WTC11 (cell line): ENCODE measurements around the gene AIF1. TPM values are rescaled to one million over a fixed set of nuclear protein-coding genes. Genes with fewer than 3 reads are reported as not detected.

Experiments
- ATAC-seq: fragments of 200-7000 bp; cut with Tn5 transposase; 2 replicates; pipeline ENCODE4 v1.10.0; 2021; ENCODE audit warnings: mild to moderate bottlenecking, moderate library complexity
- CTCF ChIA-PET: fragments of 300-600 bp; sonication (Branson Sonifier 250); formaldehyde crosslinking; loops from one replicate; lab custom pipeline; 2021; ENCODE audit warnings: antibody characterized with exemption; lab: Charles Lee
- POLR2A ChIA-PET: fragments of 350-600 bp; sonication (Branson Sonifier 250); formaldehyde crosslinking; loops from one replicate; lab custom pipeline; 2021; ENCODE audit warnings: antibody characterized with exemption; lab: Charles Lee
- DNase-seq: peaks from one replicate; pipeline ENCODE4 v3.0.0; 2021; ENCODE audit warnings: low spot score
- H3K27ac Mint-ChIP-seq: 2 replicates; pipeline ENCODE4 v1.8.0; 2021; ENCODE audit warnings: mixed read lengths
- H3K27me3 Mint-ChIP-seq: 2 replicates; pipeline ENCODE4 v1.8.0; 2021; ENCODE audit warnings: low read depth, mild to moderate bottlenecking, moderate library complexity, mixed read lengths
- H3K36me3 Mint-ChIP-seq: 2 replicates; pipeline ENCODE4 v1.8.0; 2021; ENCODE audit warnings: mixed read lengths
- H3K4me1 Mint-ChIP-seq: 2 replicates; pipeline ENCODE4 v1.8.0; 2022; ENCODE audit warnings: mixed read lengths
- H3K4me3 Mint-ChIP-seq: 2 replicates; pipeline ENCODE4 v1.8.0; 2021; ENCODE audit warnings: mild to moderate bottlenecking, moderate library complexity, mixed read lengths
- H3K9me3 Mint-ChIP-seq: 2 replicates; pipeline ENCODE4 v1.8.0; 2021; ENCODE audit warnings: mixed read lengths
- ATF3 ChIP-seq: sonication (generic); formaldehyde crosslinking; conservative IDR thresholded peaks from 2 replicates; pipeline ENCODE4 v1.8.1; 2022; ENCODE audit warnings: mild to moderate bottlenecking, missing genetic modification reagents
- CBFB ChIP-seq: sonication (generic); formaldehyde crosslinking; IDR thresholded peaks from 2 replicates; pipeline ENCODE4 v1.8.1; 2022; ENCODE audit warnings: mild to moderate bottlenecking, low read depth, missing genetic modification reagents
- CTCF ChIP-seq: fragments of 200-600 bp; IDR thresholded peaks from 2 replicates; pipeline ENCODE4 v1.8.0; 2022; ENCODE audit warnings: antibody characterized with exemption
- EMX1 ChIP-seq: fragments of 250-450 bp; sonication (Bioruptor Pico); IDR thresholded peaks from 2 replicates; pipeline ENCODE4 v1.8.0; 2021; ENCODE audit warnings: mild to moderate bottlenecking
- ETV6 ChIP-seq: sonication (generic); formaldehyde crosslinking; IDR thresholded peaks from 2 replicates; pipeline ENCODE4 v1.8.1; 2022; ENCODE audit warnings: mild to moderate bottlenecking, missing genetic modification reagents
- GABPB1 ChIP-seq: sonication (generic); formaldehyde crosslinking; IDR thresholded peaks from 2 replicates; pipeline ENCODE4 v1.8.1; 2023; ENCODE audit warnings: mild to moderate bottlenecking, missing genetic modification reagents
- GTF2I ChIP-seq: fragments of 250-450 bp; sonication (Bioruptor Pico); conservative IDR thresholded peaks from 2 replicates; pipeline ENCODE4 v1.4.0; 2021; ENCODE audit warnings: mild to moderate bottlenecking
- HMGXB4 ChIP-seq: sonication (generic); formaldehyde crosslinking; IDR thresholded peaks from 2 replicates; pipeline ENCODE4 v1.8.1; 2023; ENCODE audit warnings: mild to moderate bottlenecking, moderate library complexity, missing genetic modification reagents
- NR2C2 ChIP-seq: sonication (generic); formaldehyde crosslinking; IDR thresholded peaks from 2 replicates; pipeline ENCODE4 v1.8.0; 2022; ENCODE audit warnings: mild to moderate bottlenecking, missing genetic modification reagents
- OVOL2 ChIP-seq: fragments of 250-450 bp; sonication (Bioruptor Pico); IDR thresholded peaks from 2 replicates; pipeline ENCODE4 v1.9.0; 2021; ENCODE audit warnings: mild to moderate bottlenecking, borderline replicate concordance
- TP53 ChIP-seq: sonication (generic); formaldehyde crosslinking; IDR thresholded peaks from 2 replicates; pipeline ENCODE4 v1.8.1; 2023; ENCODE audit warnings: mild to moderate bottlenecking, missing genetic modification reagents
- ZMAT4 ChIP-seq: fragments of 250-450 bp; sonication (Bioruptor Pico); IDR thresholded peaks from 2 replicates; pipeline ENCODE4 v1.9.0; 2021; ENCODE audit warnings: mild to moderate bottlenecking
- ZNF121 ChIP-seq: sonication (generic); formaldehyde crosslinking; IDR thresholded peaks from 2 replicates; pipeline ENCODE4 v1.8.0; 2023; ENCODE audit warnings: missing genetic modification reagents
- ZNF138 ChIP-seq: sonication (generic); formaldehyde crosslinking; conservative IDR thresholded peaks from 2 replicates; pipeline ENCODE4 v1.8.1; 2022; ENCODE audit warnings: mild to moderate bottlenecking, moderate library complexity, missing genetic modification reagents
- ZNF232 ChIP-seq: sonication (generic); formaldehyde crosslinking; IDR thresholded peaks from 2 replicates; pipeline ENCODE4 v1.8.0; 2022; ENCODE audit warnings: mild to moderate bottlenecking, missing genetic modification reagents
- ZNF263 ChIP-seq: sonication (generic); formaldehyde crosslinking; IDR thresholded peaks from 2 replicates; pipeline ENCODE4 v1.8.1; 2022; ENCODE audit warnings: low read depth, mild to moderate bottlenecking, moderate library complexity, missing genetic modification reagents
- ZNF281 ChIP-seq: sonication (generic); formaldehyde crosslinking; IDR thresholded peaks from 2 replicates; pipeline ENCODE4 v1.8.0; 2023; ENCODE audit warnings: mild to moderate bottlenecking, missing genetic modification reagents
- ZNF396 ChIP-seq: fragments of 250-450 bp; sonication (Bioruptor Pico); IDR thresholded peaks from 2 replicates; pipeline ENCODE4 v1.8.0; 2021; ENCODE audit warnings: mild to moderate bottlenecking, moderate library complexity, borderline replicate concordance
- ZNF416 ChIP-seq: fragments of 250-450 bp; sonication (Bioruptor Pico); IDR thresholded peaks from 2 replicates; pipeline ENCODE4 v1.9.0; 2021; ENCODE audit warnings: mild to moderate bottlenecking, inconsistent platforms
- total RNA-seq: library from RNA; stranded (reverse); gene quantifications from 3 replicates; pipeline ENCODE4 v1.2.3, GENCODE V29; 2021
- TF ChIP-seq, protein P1 (sequence below): fragments of 250-450 bp; sonication (Bioruptor Pico); conservative IDR thresholded peaks from 2 replicates; pipeline ENCODE4 v1.9.0; 2021; ENCODE audit warnings: mild to moderate bottlenecking
- TF ChIP-seq, protein P2 (sequence below): sonication (generic); formaldehyde crosslinking; IDR thresholded peaks from 2 replicates; pipeline ENCODE4 v1.8.1; 2023; ENCODE audit warnings: mild to moderate bottlenecking, missing genetic modification reagents, borderline replicate concordance

AIF1 gene
- total RNA-seq, 1 experiment from 2014 or later = 5.4 TPM

DNA sequence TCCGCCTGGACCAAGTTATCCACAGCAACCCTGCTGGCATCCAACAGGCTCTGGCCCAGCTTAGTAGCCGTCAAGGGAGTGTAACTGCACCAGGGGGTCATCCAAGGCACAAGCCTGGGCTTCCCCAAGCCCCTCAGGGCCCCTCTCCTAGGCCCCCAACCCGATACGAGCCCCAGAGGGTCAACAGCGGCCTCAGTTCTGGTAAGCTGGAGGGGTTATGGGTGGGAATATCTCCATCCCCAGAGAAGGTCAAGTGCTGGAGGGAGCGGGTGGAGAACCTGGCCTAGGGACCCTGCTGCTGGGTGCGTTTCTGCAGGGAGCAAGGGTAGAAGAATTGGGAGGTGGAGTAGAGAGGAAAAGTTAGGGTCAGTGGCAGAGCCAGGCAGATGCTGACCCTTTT lies 18.4 kb downstream of the AIF1 start:
- H3K9me3 Mint-ChIP-seq = no peaks in the 10 kb centered on the region
- DNase-seq (no peak), ATAC-seq (no peak)
- no peaks in the 10 kb centered on the region; the same call in 1 of the 2 replicates for H3K27me3 Mint-ChIP-seq
- POLR2A ChIA-PET = interaction anchor here (0.6 kb wide), 1 partner anchor 18 kb away, joined by 4 read pairs; no protein-coding TSS in a partner anchor
- peaks cover 86% of the 10 kb centered on the region for H3K36me3 Mint-ChIP-seq
- no peak overlapping the region for H3K4me3 Mint-ChIP-seq
- no peak overlapping the region for H3K27ac Mint-ChIP-seq
- H3K4me1 Mint-ChIP-seq = no peaks in the 10 kb centered on the region
- TF ChIP-seq EMX1 (CRISPR knock-in tag) = no peak
- TF ChIP-seq ZNF121 = no peak
- TF ChIP-seq ZMAT4 (CRISPR knock-in tag) = no peak
- TF ChIP-seq CBFB (CRISPR knock-in tag) = no peak
- TF ChIP-seq ZNF138 (CRISPR knock-in tag) = no peak
- no peak for TF ChIP-seq GTF2I (CRISPR knock-in tag)
- no peak for TF ChIP-seq ZNF263 (CRISPR knock-in tag)
- no peak for TF ChIP-seq ZNF281 (CRISPR knock-in tag)
- no peak for TF ChIP-seq OVOL2
- TF ChIP-seq GABPB1 (CRISPR knock-in tag) = no peak
- no peak for TF ChIP-seq ZNF416 (CRISPR knock-in tag)
- TF ChIP-seq, protein P1, sequence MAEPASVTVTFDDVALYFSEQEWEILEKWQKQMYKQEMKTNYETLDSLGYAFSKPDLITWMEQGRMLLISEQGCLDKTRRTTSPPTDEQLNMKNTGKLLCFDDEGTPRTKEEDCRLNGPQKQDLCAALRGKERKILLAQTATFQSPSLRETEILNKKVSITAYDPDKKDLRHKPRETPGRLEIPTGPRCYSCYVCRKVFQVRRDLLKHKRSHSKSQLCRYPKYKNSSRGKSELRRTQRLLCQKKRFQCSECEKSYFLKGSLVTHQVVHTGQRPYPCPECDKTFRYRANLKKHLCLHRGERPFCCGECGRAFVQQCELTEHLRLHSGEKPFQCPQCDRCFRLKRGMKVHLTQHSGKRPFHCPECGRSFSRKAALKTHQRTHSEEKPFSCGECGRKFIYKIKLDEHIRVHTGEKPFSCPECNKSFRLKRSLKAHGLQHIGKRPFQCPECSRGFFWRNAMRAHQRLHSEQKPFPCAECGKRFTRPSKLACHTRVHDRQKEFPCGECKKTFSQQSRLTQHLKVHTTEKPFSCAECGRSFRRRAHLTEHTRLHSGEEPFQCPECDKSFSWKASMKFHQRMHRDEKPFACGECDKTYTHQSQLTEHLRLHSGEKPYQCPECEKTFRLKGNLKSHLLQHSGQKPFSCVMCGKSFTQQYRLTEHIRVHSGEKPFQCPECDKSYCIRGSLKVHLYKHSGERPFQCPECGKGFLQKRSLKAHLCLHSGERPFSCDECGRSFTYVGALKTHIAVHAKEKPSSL = no peak
- TF ChIP-seq, protein P2, sequence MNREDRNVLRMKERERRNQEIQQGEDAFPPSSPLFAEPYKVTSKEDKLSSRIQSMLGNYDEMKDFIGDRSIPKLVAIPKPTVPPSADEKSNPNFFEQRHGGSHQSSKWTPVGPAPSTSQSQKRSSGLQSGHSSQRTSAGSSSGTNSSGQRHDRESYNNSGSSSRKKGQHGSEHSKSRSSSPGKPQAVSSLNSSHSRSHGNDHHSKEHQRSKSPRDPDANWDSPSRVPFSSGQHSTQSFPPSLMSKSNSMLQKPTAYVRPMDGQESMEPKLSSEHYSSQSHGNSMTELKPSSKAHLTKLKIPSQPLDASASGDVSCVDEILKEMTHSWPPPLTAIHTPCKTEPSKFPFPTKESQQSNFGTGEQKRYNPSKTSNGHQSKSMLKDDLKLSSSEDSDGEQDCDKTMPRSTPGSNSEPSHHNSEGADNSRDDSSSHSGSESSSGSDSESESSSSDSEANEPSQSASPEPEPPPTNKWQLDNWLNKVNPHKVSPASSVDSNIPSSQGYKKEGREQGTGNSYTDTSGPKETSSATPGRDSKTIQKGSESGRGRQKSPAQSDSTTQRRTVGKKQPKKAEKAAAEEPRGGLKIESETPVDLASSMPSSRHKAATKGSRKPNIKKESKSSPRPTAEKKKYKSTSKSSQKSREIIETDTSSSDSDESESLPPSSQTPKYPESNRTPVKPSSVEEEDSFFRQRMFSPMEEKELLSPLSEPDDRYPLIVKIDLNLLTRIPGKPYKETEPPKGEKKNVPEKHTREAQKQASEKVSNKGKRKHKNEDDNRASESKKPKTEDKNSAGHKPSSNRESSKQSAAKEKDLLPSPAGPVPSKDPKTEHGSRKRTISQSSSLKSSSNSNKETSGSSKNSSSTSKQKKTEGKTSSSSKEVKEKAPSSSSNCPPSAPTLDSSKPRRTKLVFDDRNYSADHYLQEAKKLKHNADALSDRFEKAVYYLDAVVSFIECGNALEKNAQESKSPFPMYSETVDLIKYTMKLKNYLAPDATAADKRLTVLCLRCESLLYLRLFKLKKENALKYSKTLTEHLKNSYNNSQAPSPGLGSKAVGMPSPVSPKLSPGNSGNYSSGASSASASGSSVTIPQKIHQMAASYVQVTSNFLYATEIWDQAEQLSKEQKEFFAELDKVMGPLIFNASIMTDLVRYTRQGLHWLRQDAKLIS (CRISPR knock-in tag) = no peak
- no peak for TF ChIP-seq ZNF232 (CRISPR knock-in tag)
- CTCF ChIA-PET = interaction anchor here (1.4 kb wide), 1 partner anchor 82 kb away, joined by 4 read pairs; no protein-coding TSS in a partner anchor

DNA sequence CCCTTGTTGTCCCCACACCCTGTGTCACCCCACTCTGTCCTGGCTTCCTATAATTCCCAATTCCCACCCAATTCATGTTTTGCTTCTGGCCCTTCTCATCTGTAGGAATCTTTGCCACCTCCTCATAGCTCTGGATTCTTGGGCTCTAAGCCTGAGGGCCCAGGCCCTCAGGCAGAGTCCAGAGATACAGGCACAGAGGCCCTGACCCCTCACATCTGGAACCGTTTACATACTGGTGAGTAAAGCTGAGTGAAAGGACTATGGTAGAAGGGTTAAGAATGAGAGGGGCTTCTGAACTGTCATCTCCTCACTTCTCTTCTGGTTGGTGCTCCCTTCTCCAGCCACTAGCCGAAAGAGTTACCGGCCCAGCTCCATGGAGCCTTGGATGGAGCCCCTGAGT lies 19.1 kb downstream of the AIF1 start:
- CTCF ChIA-PET = interaction anchor here (1.4 kb wide), 1 partner anchor 83 kb away, joined by 4 read pairs; no protein-coding TSS in a partner anchor
- ATAC-seq = no peak
- Mint-ChIP-seq H3K36me3 (peaks cover 79% of the 10 kb centered on the region), H3K4me1 (no peaks in the 10 kb centered on the region), H3K9me3 (no peaks in the 10 kb centered on the region), H3K27me3 (no peaks in the 10 kb centered on the region; the same call in 1 of the 2 replicates), H3K27ac (peak overlapping the region; percentile 79; the same call in 1 of the 2 replicates), H3K4me3 (no peak overlapping the region)
- no peak for TF ChIP-seq TP53 (CRISPR knock-in tag)
- no peak for TF ChIP-seq HMGXB4 (CRISPR knock-in tag)
- TF ChIP-seq ATF3 (CRISPR knock-in tag) = no peak
- no peak for TF ChIP-seq CTCF
- no peak for TF ChIP-seq ZNF396 (CRISPR knock-in tag)
- TF ChIP-seq NR2C2 (CRISPR knock-in tag) = no peak
- no peak for TF ChIP-seq ETV6 (CRISPR knock-in tag)
- no peak for DNase-seq
- POLR2A ChIA-PET = interaction anchor here (1.1 kb wide), 1 partner anchor 18 kb away, joined by 5 read pairs; no protein-coding TSS in a partner anchor
